IPS-NIHi11 (cell line): Measurements from ENCODE around the gene LPAR2.

Experiments used
- DNase-seq: peaks from one replicate; pipeline ENCODE4 v3.0.0; 2012; ENCODE audit warnings: mixed read lengths, low spot score

The LPAR2 gene

GRCh38 chr19:19597809-19598306 lies 30.2 kb downstream of the LPAR2 start:
- no peak for DNase-seq

- no peak for DNase-seq
These were observed 32.8 kb downstream of the LPAR2 start for GRCh38 chr19:19595171-19595701.

- no peak for DNase-seq
These were observed 33.6 kb downstream of the LPAR2 start for GRCh38 chr19:19594381-19594780.

- no peak for DNase-seq
These were observed 35.3 kb downstream of the LPAR2 start for GRCh38 chr19:19592690-19593089.

GRCh38 chr19:19591133-19591825 lies 36.7 kb downstream of the LPAR2 start:
- DNase-seq, result peak; percentile 55

GRCh38 chr19:19588546-19588945 lies 39.5 kb downstream of the LPAR2 start:
- no peak for DNase-seq

GRCh38 chr19:19587771-19588170 lies 40.2 kb downstream of the LPAR2 start:
- DNase-seq, result no peak

- no peak for DNase-seq
These were observed 43.7 kb downstream of the LPAR2 start for GRCh38 chr19:19584356-19584755.

GRCh38 chr19:19582471-19582870 lies 45.5 kb downstream of the LPAR2 start:
- no peak for DNase-seq

- no peak for DNase-seq
These were observed 46.6 kb downstream of the LPAR2 start for GRCh38 chr19:19581391-19581790.

- DNase-seq, result no peak
These were observed 47.6 kb downstream of the LPAR2 start for GRCh38 chr19:19580418-19580817.

GRCh38 chr19:19579533-19580361 lies 48.3 kb downstream of the LPAR2 start:
- DNase-seq, result no peak

- no peak for DNase-seq
These were observed 49.8 kb downstream of the LPAR2 start for GRCh38 chr19:19578252-19578651.

- peak; percentile 73 for DNase-seq
These were observed 52.6 kb downstream of the LPAR2 start for GRCh38 chr19:19575411-19575810.
